GM12878 (cell line): ENCODE data around the gene CAMKK1. TPM values are rescaled to one million over a fixed set of nuclear protein-coding genes. Genes with fewer than 3 reads are reported as not detected.

Experiments
- ATAC-seq: fragments of 200-7000 bp; cut with Tn5 transposase; 3 replicates; pipeline ENCODE4 v1.9.1; 2020; ENCODE audit warnings: mild to moderate bottlenecking, moderate library complexity
- BruUV-seq: library from RNA; stranded (reverse); fragments of 400-500 nt; replicated peaks from 2 replicates; lab custom pipeline; 2021; lab: Mats Ljungman, UMichigan
- CTCF ChIA-PET: fragments of 300-600 bp; sonication (Branson Sonifier 250); formaldehyde crosslinking; extraction: SDS; loops from one replicate; lab custom pipeline; 2021; ENCODE audit warnings: inconsistent platforms; lab: Yijun Ruan, JAX
- POLR2A ChIA-PET: fragments of 350-600 bp; formaldehyde crosslinking; extraction: SDS; loops from one replicate; lab custom pipeline; 2021; ENCODE audit warnings: inconsistent platforms; lab: Charles Lee
- RAD21 ChIA-PET: fragments of 300-600 bp; sonication (Branson Sonifier 250); formaldehyde crosslinking; loops from one replicate; lab custom pipeline; 2023; ENCODE audit warnings: antibody characterized with exemption; ENCODE audit not compliant: unreplicated experiment; lab: Charles Lee
- SMC1A ChIA-PET: fragments of 300-600 bp; sonication (Branson Sonifier 250); formaldehyde crosslinking; loops from one replicate; lab custom pipeline; 2023; ENCODE audit not compliant: unreplicated experiment, uncharacterized antibody; lab: Charles Lee
- DNase-seq: peaks from one replicate; pipeline ENCODE4 v3.0.0-alpha.2; 2011; ENCODE audit warnings: low read depth, low spot score
- FAIRE-seq: peaks from 3 replicates; lab custom pipeline; 2011; peaks lifted over from hg19 to GRCh38; lab: Jason Lieb, UNC
- H2AFZ ChIP-seq: 2 replicates; pipeline ENCODE4 v1.6.0; 2011; ENCODE audit warnings: low read depth, low read length, control low read depth; ENCODE audit not compliant: control insufficient read depth
- H3K27ac ChIP-seq: 2 replicates; pipeline ENCODE4 v1.5.1; 2011; ENCODE audit warnings: control low read depth; ENCODE audit not compliant: control insufficient read depth, insufficient read depth
- H3K27me3 ChIP-seq, 2 experiments: replicated peaks in 1 of 2; 2 replicates each; pipeline versions ENCODE4 v1.6.0 to v1.6.1; 2011; ENCODE audit warnings: low read length in 1 of 2; ENCODE audit not compliant: control insufficient read depth in 2 of 2, insufficient read depth in 2 of 2
- H3K36me3 ChIP-seq, 2 experiments: 2 replicates each; pipeline ENCODE4 v1.5.1; 2011; ENCODE audit warnings: low read length in 1 of 2; ENCODE audit not compliant: control insufficient read depth in 2 of 2, insufficient read depth in 2 of 2
- H3K4me1 ChIP-seq: 2 replicates; pipeline ENCODE4 v1.6.1; 2011; ENCODE audit warnings: mild to moderate bottlenecking, low read length, moderate library complexity, mixed read lengths; ENCODE audit not compliant: control insufficient read depth, insufficient read depth
- H3K4me2 ChIP-seq: 2 replicates; pipeline ENCODE4 v1.6.0; 2011; ENCODE audit warnings: control low read depth; ENCODE audit not compliant: control insufficient read depth, insufficient read depth
- H3K4me3 ChIP-seq: fragments of 200-600 bp; sonication (generic); 2 replicates; pipeline ENCODE4 v1.5.1; 2016
- H3K79me2 ChIP-seq: 2 replicates; pipeline ENCODE4 v1.6.0; 2011; ENCODE audit warnings: low read length; ENCODE audit not compliant: control insufficient read depth, insufficient read depth
- H3K9ac ChIP-seq: 2 replicates; pipeline ENCODE4 v1.8.0; 2011; ENCODE audit warnings: low read length, control low read depth, mixed read lengths; ENCODE audit not compliant: control insufficient read depth, insufficient read depth
- H3K9me3 ChIP-seq: replicated peaks from 3 replicates; pipeline ENCODE4 v1.5.1; 2011; ENCODE audit warnings: mild to moderate bottlenecking, low read length; ENCODE audit not compliant: control insufficient read depth, insufficient read depth
- H4K20me1 ChIP-seq: 2 replicates; pipeline ENCODE4 v1.6.0; 2011; ENCODE audit not compliant: control insufficient read depth, insufficient read depth
- BACH1 ChIP-seq: fragments of 450-650 bp; IDR thresholded peaks from 2 replicates; pipeline ENCODE4 v1.6.1; 2017; ENCODE audit warnings: mild to moderate bottlenecking, borderline replicate concordance
- DPF2 ChIP-seq: fragments of 450-650 bp; IDR thresholded peaks from 2 replicates; pipeline ENCODE4 v1.6.1; 2017; ENCODE audit warnings: mild to moderate bottlenecking
- ESRRA ChIP-seq: IDR thresholded peaks from 2 replicates; pipeline ENCODE4 v1.6.1; 2012; ENCODE audit warnings: mild to moderate bottlenecking, low read length, improper control_type of control experiment
- GATAD2B ChIP-seq: fragments of 450-650 bp; conservative IDR thresholded peaks from 2 replicates; pipeline ENCODE4 v1.6.1; 2017; ENCODE audit warnings: low read depth, mild to moderate bottlenecking, moderate library complexity
- HDAC2 ChIP-seq: fragments of 200-600 bp; sonication (generic); IDR thresholded peaks from 2 replicates; pipeline ENCODE4 v1.6.1; 2017
- HDGF ChIP-seq: fragments of 450-650 bp; IDR thresholded peaks from 2 replicates; pipeline ENCODE4 v1.6.1; 2016; ENCODE audit warnings: antibody characterized with exemption
- IRF3 ChIP-seq: fragments of 450-650 bp; IDR thresholded peaks from 2 replicates; pipeline ENCODE4 v1.6.1; 2014; ENCODE audit warnings: mild to moderate bottlenecking
- LARP7 ChIP-seq: fragments of 450-650 bp; IDR thresholded peaks from 2 replicates; pipeline ENCODE4 v1.6.1; 2017; ENCODE audit warnings: mild to moderate bottlenecking
- MEF2A ChIP-seq: IDR thresholded peaks from 2 replicates; pipeline ENCODE4 v1.6.1; 2011; ENCODE audit warnings: low read depth, mild to moderate bottlenecking, low read length, moderate library complexity; ENCODE audit not compliant: insufficient read depth
- NFXL1 ChIP-seq: fragments of 450-650 bp; IDR thresholded peaks from 2 replicates; pipeline ENCODE4 v1.6.1; 2017; ENCODE audit warnings: antibody characterized with exemption, mild to moderate bottlenecking, borderline replicate concordance
- RAD51 ChIP-seq: fragments of 450-650 bp; IDR thresholded peaks from 2 replicates; pipeline ENCODE4 v1.6.1; 2016; ENCODE audit warnings: moderate library complexity, mild to moderate bottlenecking, inconsistent platforms
- SREBF1 ChIP-seq: IDR thresholded peaks from 2 replicates; pipeline ENCODE4 v1.6.1; 2012; ENCODE audit warnings: mild to moderate bottlenecking, low read length
- SREBF2 ChIP-seq: IDR thresholded peaks from 2 replicates; pipeline ENCODE4 v1.6.1; 2012; ENCODE audit warnings: mild to moderate bottlenecking, low read length
- SUPT20H ChIP-seq: IDR thresholded peaks from 2 replicates; pipeline ENCODE4 v1.6.1; 2011; ENCODE audit warnings: low read depth, mild to moderate bottlenecking, low read length, moderate library complexity, borderline replicate concordance; ENCODE audit not compliant: control insufficient read depth
- YY1 ChIP-seq: IDR thresholded peaks from 2 replicates; pipeline ENCODE4 v1.6.1; 2011; ENCODE audit warnings: low read depth, mild to moderate bottlenecking, low read length
- ZNF217 ChIP-seq: fragments of 450-650 bp; IDR thresholded peaks from 2 replicates; pipeline ENCODE4 v1.6.1; 2017; ENCODE audit warnings: antibody characterized with exemption, mild to moderate bottlenecking
- ZNF24 ChIP-seq: fragments of 450-650 bp; IDR thresholded peaks from 2 replicates; pipeline ENCODE4 v1.6.1; 2017; ENCODE audit warnings: antibody characterized with exemption, mild to moderate bottlenecking
- WGBS: methylation state at CpG from one replicate; pipeline ENCODE4 v1.1.6; 2016; ENCODE audit warnings: low lambda C conversion rate; ENCODE audit not compliant: insufficient replicate concordance, insufficient coverage; ENCODE audit errors: missing lambda C conversion rate; 5-methylcytosine and 5-hydroxymethylcytosine counted together
- in situ Hi-C: fragments of 300-500 bp; cut with MboI; formaldehyde crosslinking; loops from 9 replicates; pipeline ENCODE4 v1.14.3; 2018; ENCODE audit warnings: mixed read lengths
- intact Hi-C: fragments of 100-400 bp; cut with micrococcal nuclease; formaldehyde crosslinking; loops from one replicate; pipeline ENCODE4 v1.14.2; 2022; ENCODE audit not compliant: unreplicated experiment
- polyA plus RNA-seq, 11 experiments: library from polyadenylated mRNA; depleted of rRNA in 4 of 11; unstranded in 6 of 11; stranded (reverse) in 5 of 11; fragments of >200 nt; fragmentation: Nextera tagmentation in 4 of 11; fragmentation: Illumina TruSeq in 1 of 11; extraction: Ambion mirVana in 4 of 11; extraction: Trizol in 1 of 11; gene quantifications; 1 replicate in 1 of 11; 2 replicates in 10 of 11; pipeline versions ENCODE4 v1.2.1 to v1.2.3, GENCODE V29; 2011 to 2016; ENCODE audit warnings: inconsistent platforms in 2 of 11, missing spikeins in 2 of 11, low read depth in 1 of 11
- total RNA-seq, 4 experiments: library from RNA; depleted of rRNA in 3 of 4; stranded (reverse); fragments of >200 nt in 3 of 4; fragmentation: Illumina TruSeq in 1 of 4; extraction: Trizol in 1 of 4; gene quantifications; 2 replicates each; pipeline versions ENCODE4 v1.2.1 to v1.2.3, GENCODE V29; 2013 to 2021
- TF ChIP-seq, protein P1 (sequence below): fragments of 450-650 bp; IDR thresholded peaks from 2 replicates; pipeline ENCODE4 v1.6.1; 2017; ENCODE audit warnings: mild to moderate bottlenecking, low read depth, inconsistent platforms; ENCODE audit not compliant: poor library complexity, severe bottlenecking
- TF ChIP-seq, protein P2 (sequence below): IDR thresholded peaks from 2 replicates; pipeline ENCODE4 v1.6.1; 2011; ENCODE audit warnings: borderline replicate concordance, low read depth, mild to moderate bottlenecking, moderate library complexity, mixed read lengths, low read length; ENCODE audit not compliant: insufficient read depth; ENCODE audit errors: extremely low read length

The CAMKK1 gene
- total and polyA plus RNA-seq, 10 of the 15 experiments (the other 5 are each of a cell fraction or from before 2014, with no cell fraction given), result 0.06 to 0.84 (median 0.37) TPM

- peak overlapping the region; percentile 74; the same call in 1 of the 2 replicates for H3K4me3 ChIP-seq
- POLR2A ChIA-PET, result interaction anchor here (0.5 to 1.7 kb wide), 5 partner anchors 19 to 73 kb away, joined by 3 to 6 read pairs (median 3); partner anchors contain the start of genes NCBP3 and P2RX1
- SMC1A ChIA-PET, result no interaction called here
- no peak overlapping the region for H3K27ac ChIP-seq
- no peak for FAIRE-seq
- peak overlapping the region; percentile 91 for H3K4me2 ChIP-seq
- RAD21 ChIA-PET, result interaction anchor here (0.7 to 1.4 kb wide), 5 partner anchors 19 to 181 kb away, joined by 3 to 6 read pairs (median 4); no protein-coding TSS in a partner anchor
- peak overlapping the region; percentile 63 for H2AFZ ChIP-seq
- intact Hi-C loops, result no loop called here
- H4K20me1 ChIP-seq, result no peaks in the 10 kb centered on the region
- no peak for DNase-seq
- no peaks in the 10 kb centered on the region for H3K9me3 ChIP-seq
- ATAC-seq, result peak; percentile 25
- H3K79me2 ChIP-seq, result no peaks in the 10 kb centered on the region
- no peak overlapping the region; the same call in 1 of the 2 replicates for H3K9ac ChIP-seq
- H3K27me3 ChIP-seq, result peaks cover 0 to 2% of the 10 kb centered on the region in 2 experiments; a peak in 1 of 4 replicates
- in situ Hi-C loops, result no loop called here
- no TSS peak for BruUV-seq
- no peaks in the 10 kb centered on the region for H3K36me3 ChIP-seq
- H3K4me1 ChIP-seq, result peaks cover 3% of the 10 kb centered on the region
- WGBS, result 3% methylated on average over 67 of the region's 96 CpGs
- CTCF ChIA-PET, result interaction anchor here (1.4 kb wide), 1 partner anchor 47 kb away, joined by 4 read pairs; the partner anchor contains the start of gene NCBP3
- TF ChIP-seq IRF3 (no peak), ZNF217 (no peak), RAD51 (peak; percentile 80), SREBF1 (no peak), SREBF2 (no peak), SUPT20H (no peak), GATAD2B (peak; percentile 55), LARP7 (0 out of 2 replicates have a peak, but pooled peaks have one; percentile 22), DPF2 (peak; percentile 53; the same call in 1 of the 2 replicates), BACH1 (0 out of 2 replicates have a peak, but pooled peaks have one; percentile 1), HDAC2 (no peak), MEF2A (no peak), HDGF (0 out of 2 replicates have a peak, but pooled peaks have one; percentile 39), NFXL1 (no peak), ZNF24 (no peak), ESRRA (no peak), YY1 (no peak)
- TF ChIP-seq, protein P1, sequence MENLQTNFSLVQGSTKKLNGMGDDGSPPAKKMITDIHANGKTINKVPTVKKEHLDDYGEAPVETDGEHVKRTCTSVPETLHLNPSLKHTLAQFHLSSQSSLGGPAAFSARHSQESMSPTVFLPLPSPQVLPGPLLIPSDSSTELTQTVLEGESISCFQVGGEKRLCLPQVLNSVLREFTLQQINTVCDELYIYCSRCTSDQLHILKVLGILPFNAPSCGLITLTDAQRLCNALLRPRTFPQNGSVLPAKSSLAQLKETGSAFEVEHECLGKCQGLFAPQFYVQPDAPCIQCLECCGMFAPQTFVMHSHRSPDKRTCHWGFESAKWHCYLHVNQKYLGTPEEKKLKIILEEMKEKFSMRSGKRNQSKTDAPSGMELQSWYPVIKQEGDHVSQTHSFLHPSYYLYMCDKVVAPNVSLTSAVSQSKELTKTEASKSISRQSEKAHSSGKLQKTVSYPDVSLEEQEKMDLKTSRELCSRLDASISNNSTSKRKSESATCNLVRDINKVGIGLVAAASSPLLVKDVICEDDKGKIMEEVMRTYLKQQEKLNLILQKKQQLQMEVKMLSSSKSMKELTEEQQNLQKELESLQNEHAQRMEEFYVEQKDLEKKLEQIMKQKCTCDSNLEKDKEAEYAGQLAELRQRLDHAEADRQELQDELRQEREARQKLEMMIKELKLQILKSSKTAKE, result no peak
- TF ChIP-seq, protein P2, sequence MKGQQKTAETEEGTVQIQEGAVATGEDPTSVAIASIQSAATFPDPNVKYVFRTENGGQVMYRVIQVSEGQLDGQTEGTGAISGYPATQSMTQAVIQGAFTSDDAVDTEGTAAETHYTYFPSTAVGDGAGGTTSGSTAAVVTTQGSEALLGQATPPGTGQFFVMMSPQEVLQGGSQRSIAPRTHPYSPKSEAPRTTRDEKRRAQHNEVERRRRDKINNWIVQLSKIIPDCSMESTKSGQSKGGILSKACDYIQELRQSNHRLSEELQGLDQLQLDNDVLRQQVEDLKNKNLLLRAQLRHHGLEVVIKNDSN, result peak; percentile 86
Measured at GRCh38 chr17:3892095-3892998, 506 bp downstream of the CAMKK1 start.
